Testis (tissue), 3 donors: ENCODE measurements around the gene MLST8. TPM values are rescaled to one million over a fixed set of nuclear protein-coding genes. Genes with fewer than 3 reads are reported as not detected.

ENCODE experiments used
- DNase-seq: peaks from one replicate; pipeline ENCODE4 v3.0.0-alpha.2; 2019
- H3K27ac ChIP-seq, 2 donors: fragments of 200-600 bp; sonication (generic); one replicate each; pipeline ENCODE4 v1.5.1; 2019
- H3K27me3 ChIP-seq: fragments of 200-600 bp; sonication (generic); one replicate; pipeline ENCODE4 v1.5.1; 2019
- H3K36me3 ChIP-seq: fragments of 200-600 bp; sonication (generic); one replicate; pipeline ENCODE4 v1.5.1; 2017; ENCODE audit warnings: low read depth; ENCODE audit errors: missing control alignments
- H3K4me1 ChIP-seq: fragments of 200-600 bp; sonication (generic); one replicate; pipeline ENCODE4 v1.5.1; 2019
- H3K4me3 ChIP-seq, 2 donors: fragments of 200-600 bp; sonication (generic); one replicate each; pipeline ENCODE4 v1.5.1; 2017 to 2019
- H3K9me3 ChIP-seq: fragments of 200-600 bp; sonication (generic); one replicate; pipeline ENCODE4 v1.5.1; 2017
- POLR2A ChIP-seq: fragments of 450-650 bp; IDR thresholded peaks from one replicate; pipeline ENCODE4 v1.6.1; 2017; ENCODE audit warnings: antibody characterized with exemption, mild to moderate bottlenecking, moderate library complexity
- WGBS, 2 donors: methylation state at CpG; one replicate each; pipeline ENCODE4 v1.1.5; 2018; 5-methylcytosine and 5-hydroxymethylcytosine counted together
- intact Hi-C: fragments of 100-400 bp; cut with DNase I; formaldehyde crosslinking; loops from one replicate; pipeline ENCODE4 v1.15.1; 2023; ENCODE audit warnings: low total_unique reads
- polyA plus RNA-seq: library from polyadenylated mRNA; stranded (reverse); fragments of 350-450 nt; fragmentation: Illumina TruSeq; extraction: RNeasy Lipid Tissue Mini Kit (QIAGEN cat#74804); gene quantifications from one replicate; pipeline ENCODE4 v1.2.3, GENCODE V29; 2014; ENCODE audit warnings: low read depth, low replicate concordance; ENCODE audit not compliant: insufficient read depth
- total RNA-seq, 2 donors: library from RNA; depleted of rRNA; stranded (reverse); fragments of >200 nt; gene quantifications; one replicate each; pipeline ENCODE4 v1.2.3, GENCODE V29; 2016
- TF ChIP-seq, protein P1 (sequence below), 3 experiments: fragments of 450-650 bp in 2 of 3; fragments of 200-600 bp in 1 of 3; sonication (generic) in 1 of 3; IDR thresholded peaks; one replicate each; pipeline ENCODE4 v1.5.1; 2016 to 2019; ENCODE audit warnings: antibody characterized with exemption in 3 of 3, mild to moderate bottlenecking in 2 of 3, moderate library complexity in 1 of 3

The MLST8 gene
- total and polyA plus RNA-seq, 3 donors from 2014 or later = 89.0 to 113 (median 95.4) TPM

DNA sequence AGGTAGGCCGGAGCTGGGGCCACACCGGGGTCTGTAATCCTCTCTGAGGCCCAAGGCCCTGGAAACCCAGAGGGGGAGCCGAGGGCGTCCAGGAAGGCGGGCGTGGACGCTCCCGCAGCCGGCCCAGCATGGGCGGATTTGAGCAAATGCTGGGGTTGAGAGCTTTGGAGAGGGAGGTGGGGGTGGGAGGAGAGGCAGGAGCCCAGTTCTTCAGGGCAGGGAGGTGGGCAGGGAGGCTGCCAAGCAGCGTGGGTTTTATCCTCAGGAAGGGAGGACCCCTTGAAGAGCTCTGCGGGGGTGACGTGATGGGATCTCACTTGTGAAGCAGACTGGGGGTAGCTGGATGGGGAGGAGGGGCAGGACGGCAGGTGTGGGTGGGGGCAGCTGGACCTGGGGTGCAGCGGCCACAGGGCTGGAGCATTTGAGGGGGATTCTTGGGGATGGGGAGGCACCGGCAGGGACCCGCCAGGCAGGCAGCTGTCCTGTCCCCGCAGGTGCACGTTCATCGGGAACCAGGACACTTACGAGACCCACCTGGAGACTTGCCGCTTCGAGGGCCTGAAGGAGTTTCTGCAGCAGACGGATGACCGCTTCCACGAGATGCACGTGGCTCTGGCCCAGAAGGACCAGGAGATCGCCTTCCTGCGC lies 32.4 kb upstream of the MLST8 start:
- Histone ChIP-seq H3K27me3 (no peaks in the 10 kb centered on the region), H3K36me3 (no peaks in the 10 kb centered on the region), H3K27ac (no peak overlapping the region), H3K4me1 (no peaks in the 10 kb centered on the region), H3K9me3 (no peaks in the 10 kb centered on the region), H3K4me3 (no peak overlapping the region)
- 93 to 94% methylated on average over 29 of the region's 29 CpGs for WGBS, 2 donors
- intact Hi-C loops = no loop called here
- DNase-seq = no peak
- TF ChIP-seq, protein P1, sequence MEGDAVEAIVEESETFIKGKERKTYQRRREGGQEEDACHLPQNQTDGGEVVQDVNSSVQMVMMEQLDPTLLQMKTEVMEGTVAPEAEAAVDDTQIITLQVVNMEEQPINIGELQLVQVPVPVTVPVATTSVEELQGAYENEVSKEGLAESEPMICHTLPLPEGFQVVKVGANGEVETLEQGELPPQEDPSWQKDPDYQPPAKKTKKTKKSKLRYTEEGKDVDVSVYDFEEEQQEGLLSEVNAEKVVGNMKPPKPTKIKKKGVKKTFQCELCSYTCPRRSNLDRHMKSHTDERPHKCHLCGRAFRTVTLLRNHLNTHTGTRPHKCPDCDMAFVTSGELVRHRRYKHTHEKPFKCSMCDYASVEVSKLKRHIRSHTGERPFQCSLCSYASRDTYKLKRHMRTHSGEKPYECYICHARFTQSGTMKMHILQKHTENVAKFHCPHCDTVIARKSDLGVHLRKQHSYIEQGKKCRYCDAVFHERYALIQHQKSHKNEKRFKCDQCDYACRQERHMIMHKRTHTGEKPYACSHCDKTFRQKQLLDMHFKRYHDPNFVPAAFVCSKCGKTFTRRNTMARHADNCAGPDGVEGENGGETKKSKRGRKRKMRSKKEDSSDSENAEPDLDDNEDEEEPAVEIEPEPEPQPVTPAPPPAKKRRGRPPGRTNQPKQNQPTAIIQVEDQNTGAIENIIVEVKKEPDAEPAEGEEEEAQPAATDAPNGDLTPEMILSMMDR (IDR thresholded peaks at IDR 0.05) = no peak
- TF ChIP-seq POLR2A = no peak

DNA sequence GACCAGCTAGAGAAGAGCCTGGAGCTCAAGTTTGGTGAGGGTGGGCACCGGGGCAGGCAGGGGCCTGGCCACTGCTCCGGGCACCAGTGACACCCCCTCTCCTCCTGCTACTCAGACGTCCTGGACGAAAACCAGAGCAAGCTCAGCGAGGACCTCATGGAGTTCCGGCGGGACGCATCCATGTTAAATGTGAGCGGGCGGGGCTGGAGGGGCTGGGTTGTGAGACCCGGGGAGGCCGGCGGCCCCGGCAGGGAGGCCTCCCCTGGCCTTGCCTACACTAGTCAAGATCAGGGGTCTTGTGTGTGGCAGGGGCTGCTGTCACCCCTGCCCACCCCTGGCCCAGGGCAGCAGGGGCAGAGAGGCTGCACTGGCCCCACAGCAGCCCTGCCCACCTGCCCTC lies 31.9 kb upstream of the MLST8 start:
- Histone ChIP-seq H3K9me3 (no peaks in the 10 kb centered on the region), H3K27ac (no peak overlapping the region), H3K4me3 (no peak overlapping the region), H3K36me3 (no peaks in the 10 kb centered on the region), H3K4me1 (no peaks in the 10 kb centered on the region), H3K27me3 (no peaks in the 10 kb centered on the region)
- TF ChIP-seq, protein P1 (IDR thresholded peaks at IDR 0.05) = no peak
- DNase-seq = no peak
- intact Hi-C loops = no loop called here
- WGBS, 2 donors = 85 to 93% methylated on average over 4 to 12 of the region's 14 CpGs

DNA sequence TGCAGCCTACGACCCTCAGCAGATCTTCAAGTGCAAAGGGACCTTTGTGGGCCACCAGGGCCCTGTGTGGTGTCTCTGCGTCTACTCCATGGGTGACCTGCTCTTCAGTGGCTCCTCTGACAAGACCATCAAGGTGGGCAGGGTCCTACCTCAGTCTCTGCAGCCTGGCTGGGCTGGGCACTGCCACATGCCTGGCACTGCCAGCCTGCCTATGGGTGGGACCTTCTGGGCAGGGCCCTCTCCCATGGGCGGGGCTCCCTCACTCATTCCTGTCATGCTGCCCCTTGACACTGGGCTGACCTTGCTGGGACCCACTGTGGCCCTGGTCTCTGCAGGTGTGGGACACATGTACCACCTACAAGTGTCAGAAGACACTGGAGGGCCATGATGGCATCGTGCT lies 31.3 kb upstream of the MLST8 start:
- Histone ChIP-seq H3K4me3 (no peak overlapping the region), H3K27ac (no peak overlapping the region), H3K27me3 (no peaks in the 10 kb centered on the region), H3K36me3 (no peaks in the 10 kb centered on the region), H3K4me1 (no peaks in the 10 kb centered on the region), H3K9me3 (no peaks in the 10 kb centered on the region)
- 90 to 91% methylated on average over 2 to 4 of the region's 4 CpGs for WGBS, 2 donors
- no peak for DNase-seq
- intact Hi-C loops = no loop called here
- no peak for TF ChIP-seq POLR2A
- TF ChIP-seq, protein P1 (IDR thresholded peaks at IDR 0.05) = no peak

DNA sequence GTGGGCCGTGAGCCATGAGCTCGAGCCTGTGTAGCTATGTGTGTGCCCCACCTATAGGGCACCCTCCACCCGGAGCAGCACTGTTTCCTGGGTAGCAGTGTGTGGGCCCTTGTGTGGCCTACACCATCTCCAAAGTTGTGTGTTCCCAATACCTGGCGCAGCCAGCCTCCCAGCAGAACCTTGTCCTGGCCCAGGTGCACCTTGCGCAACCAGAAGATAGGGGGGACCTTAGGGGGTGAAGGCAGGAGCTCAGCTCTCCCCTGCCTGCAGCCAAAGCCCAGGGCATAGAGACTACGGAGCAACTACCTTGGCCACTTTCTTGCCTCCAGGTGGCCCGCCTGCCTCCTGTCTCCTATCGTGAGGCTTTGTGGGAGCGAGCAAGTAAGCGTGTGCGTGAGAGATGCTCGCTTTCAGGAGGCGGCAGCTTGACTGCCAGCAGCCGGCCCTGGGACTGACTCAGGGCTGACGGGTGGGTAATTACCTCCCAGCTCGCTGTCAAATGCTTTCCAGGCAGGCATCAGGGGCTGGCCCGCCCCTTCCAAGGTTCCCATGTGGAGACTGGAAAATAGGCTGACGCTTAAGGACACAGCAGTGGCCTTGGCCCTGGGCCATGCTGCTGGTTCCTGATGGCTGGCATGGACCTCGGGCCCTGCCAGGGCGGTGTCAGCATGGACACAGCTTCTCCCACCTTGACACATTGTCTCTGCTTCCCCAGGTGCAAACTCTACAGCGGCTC lies 30.7 kb upstream of the MLST8 start:
- TF ChIP-seq POLR2A = no peak
- TF ChIP-seq, protein P1 (IDR thresholded peaks at IDR 0.05) = no peak
- no peak for DNase-seq
- Histone ChIP-seq H3K9me3 (no peaks in the 10 kb centered on the region), H3K27me3 (no peaks in the 10 kb centered on the region), H3K4me3 (no peak overlapping the region), H3K4me1 (no peaks in the 10 kb centered on the region), H3K27ac (no peak overlapping the region), H3K36me3 (no peaks in the 10 kb centered on the region)
- intact Hi-C loops = no loop called here
- 93 to 94% methylated on average over 13 to 21 of the region's 21 CpGs for whole genome bisulfite sequencing, 2 donors
